H1 (cell line): Measurements from ENCODE around the gene CNNM3.

Experiments used
- ATF3 ChIP-seq: IDR thresholded peaks from 2 replicates; pipeline ENCODE4 v1.6.1; 2011; ENCODE audit warnings: low read depth, mild to moderate bottlenecking, low read length; ENCODE audit not compliant: insufficient read depth
- CHD2 ChIP-seq: IDR thresholded peaks from 2 replicates; pipeline ENCODE4 v1.6.1; 2012; ENCODE audit warnings: low read length, improper control_type of control experiment
- CHD7 ChIP-seq: fragments of 300-600 bp; sonication (generic); IDR thresholded peaks from 2 replicates; pipeline ENCODE4 v1.7.1; 2012; ENCODE audit warnings: low read length, moderate library complexity, mild to moderate bottlenecking, inconsistent platforms; ENCODE audit not compliant: insufficient replicate concordance
- CTCF ChIP-seq, 3 experiments: IDR thresholded peaks; 1 replicate in 2 of 3; 2 replicates in 1 of 3; pipeline versions ENCODE4 v1.5.1 to v1.6.1; 2011; ENCODE audit warnings: low read length in 3 of 3, mild to moderate bottlenecking in 3 of 3, inconsistent platforms in 2 of 3, low read depth in 1 of 3, moderate library complexity in 1 of 3; ENCODE audit not compliant: insufficient read depth in 1 of 3; ENCODE audit errors: control extremely low read depth in 1 of 3
- EP300 ChIP-seq, 2 experiments: IDR thresholded peaks; 1 replicate in 1 of 2; 2 replicates in 1 of 2; pipeline ENCODE4 v1.6.1; 2011 to 2012; ENCODE audit warnings: low read depth in 2 of 2, low read length in 2 of 2, mild to moderate bottlenecking in 2 of 2, borderline replicate concordance in 1 of 2, inconsistent platforms in 1 of 2, moderate library complexity in 1 of 2
- EZH2 ChIP-seq: fragments of 200-600 bp; sonication (generic); IDR thresholded peaks from 2 replicates; pipeline ENCODE4 v1.7.1; 2012; ENCODE audit warnings: low read depth, mild to moderate bottlenecking, moderate library complexity, low read length, inconsistent platforms; ENCODE audit not compliant: severe bottlenecking
- FOSL1 ChIP-seq: IDR thresholded peaks from 2 replicates; pipeline ENCODE4 v1.6.1; 2011; ENCODE audit warnings: mild to moderate bottlenecking, low read depth, low read length, moderate library complexity; ENCODE audit not compliant: insufficient read depth
- JUN ChIP-seq: IDR thresholded peaks from 2 replicates; pipeline ENCODE4 v1.6.1; 2011; ENCODE audit warnings: low read depth, mild to moderate bottlenecking, improper control_type of control experiment, low read length
- MAX ChIP-seq: IDR thresholded peaks from 2 replicates; pipeline ENCODE4 v1.6.1; 2012; ENCODE audit warnings: inconsistent platforms
- POLR2A ChIP-seq, 2 experiments: IDR thresholded peaks; 1 replicate in 1 of 2; 2 replicates in 1 of 2; pipeline ENCODE4 v1.6.1; 2011; ENCODE audit warnings: low read depth in 2 of 2, low read length in 2 of 2, mild to moderate bottlenecking in 2 of 2; ENCODE audit errors: control extremely low read depth in 1 of 2
- POLR2AphosphoS5 ChIP-seq: IDR thresholded peaks from 2 replicates; pipeline ENCODE4 v1.6.1; 2011; ENCODE audit warnings: low read depth, low read length
- RBBP5 ChIP-seq: IDR thresholded peaks from 2 replicates; pipeline ENCODE4 v1.7.1; 2012; ENCODE audit warnings: low read depth, mild to moderate bottlenecking, inconsistent platforms, low read length, moderate library complexity, borderline replicate concordance
- TEAD4 ChIP-seq: IDR thresholded peaks from 2 replicates; pipeline ENCODE4 v1.6.1; 2012; ENCODE audit warnings: low read depth, low read length, inconsistent platforms, mixed read lengths
- YY1 ChIP-seq: IDR thresholded peaks from 2 replicates; pipeline ENCODE4 v1.6.1; 2011; ENCODE audit warnings: low read depth, mild to moderate bottlenecking, low read length

- TF ChIP-seq RBBP5 = no peak
- TF ChIP-seq CTCF (IDR thresholded peaks at IDR 0.05; ENCODE audit: control extremely low read depth in 1 of 3, insufficient read depth in 1 of 3, low read depth in 1 of 3, low read length in 3 of 3) = no peak
- TF ChIP-seq POLR2AphosphoS5 = 0 out of 2 replicates have a peak, but pooled peaks have one; percentile 7
- no peak for TF ChIP-seq FOSL1
- TF ChIP-seq EP300 (IDR thresholded peaks at IDR 0.05; ENCODE audit: borderline replicate concordance in 1 of 2, low read depth in 2 of 2, low read length in 2 of 2) = no peak
- TF ChIP-seq POLR2A (IDR thresholded peaks at IDR 0.05; ENCODE audit: control extremely low read depth in 1 of 2, low read depth in 2 of 2, low read length in 2 of 2) = no peak
- TF ChIP-seq CHD7 = no peak
- no peak for TF ChIP-seq YY1
- no peak for TF ChIP-seq TEAD4
- TF ChIP-seq ATF3 = no peak
- TF ChIP-seq CHD2 = no peak
- no peak for TF ChIP-seq JUN
- TF ChIP-seq EZH2 = no peak
- TF ChIP-seq MAX = no peak
Observed at GRCh38 chr2:96867756-96868554, 51.9 kb downstream of the CNNM3 start.
